OCI-LY1 (cell line): ENCODE results near the gene CLIC4.
"Not testable (repeated sequence)": the region's sequence is repeated elsewhere in the genome, so short reads cannot be mapped to it uniquely, and the experiment has no call there.

ENCODE experiments used
- H2AFZ ChIP-seq: fragments of 200-600 bp; sonication (generic), shearing (Covaris generic); 2 replicates; pipeline ENCODE4 v1.6.0; 2014; ENCODE audit warnings: antibody characterized with exemption, mild to moderate bottlenecking, low read length
- H3F3A ChIP-seq: fragments of 200-600 bp; sonication (generic), shearing (Covaris generic); 2 replicates; pipeline ENCODE4 v1.6.0; 2014; ENCODE audit warnings: mild to moderate bottlenecking, antibody characterized with exemption, low read length, moderate library complexity; ENCODE audit not compliant: insufficient read depth
- H3K27ac ChIP-seq: fragments of 200-600 bp; sonication (generic); 2 replicates; pipeline ENCODE4 v1.5.1; 2014; ENCODE audit warnings: low read length, mixed run types, mild to moderate bottlenecking, low read depth; ENCODE audit not compliant: poor library complexity, severe bottlenecking
- H3K27me3 ChIP-seq: fragments of 200-600 bp; sonication (generic); 2 replicates; pipeline ENCODE4 v1.6.0; 2014; ENCODE audit warnings: antibody characterized with exemption, mild to moderate bottlenecking, low read length, moderate library complexity; ENCODE audit not compliant: insufficient read depth
- H3K36me3 ChIP-seq: fragments of 200-600 bp; sonication (generic); 2 replicates; pipeline ENCODE4 v1.6.1; 2014; ENCODE audit warnings: mild to moderate bottlenecking, antibody characterized with exemption, low read length, moderate library complexity, mixed read lengths; ENCODE audit not compliant: insufficient read depth
- H3K4me1 ChIP-seq: fragments of 200-600 bp; sonication (generic); 2 replicates; pipeline ENCODE4 v1.5.1; 2014; ENCODE audit warnings: mild to moderate bottlenecking, low read length, moderate library complexity; ENCODE audit not compliant: insufficient read depth, severe bottlenecking
- H3K4me2 ChIP-seq: fragments of 200-600 bp; sonication (generic), shearing (Covaris generic); 2 replicates; pipeline ENCODE4 v1.6.1; 2014; ENCODE audit warnings: low read length
- H3K4me3 ChIP-seq: fragments of 200-600 bp; sonication (generic); 2 replicates; pipeline ENCODE4 v1.5.1; 2014; ENCODE audit warnings: low read length, low read depth, mild to moderate bottlenecking, mixed read lengths; ENCODE audit not compliant: poor library complexity, severe bottlenecking
- H3K79me2 ChIP-seq: fragments of 200-600 bp; shearing (Covaris generic); 2 replicates; pipeline ENCODE4 v1.6.1; 2016; ENCODE audit warnings: mixed run types, low read length, mixed read lengths; ENCODE audit not compliant: insufficient read depth
- H3K9ac ChIP-seq: fragments of 200-600 bp; sonication (generic), shearing (Covaris generic); 2 replicates; pipeline ENCODE4 v1.6.1; 2014; ENCODE audit warnings: mild to moderate bottlenecking, low read length, mixed read lengths
- H3K9me2 ChIP-seq: fragments of 200-600 bp; sonication (generic), shearing (Covaris generic); 2 replicates; pipeline ENCODE4 v1.6.1; 2014; ENCODE audit warnings: low read depth, mild to moderate bottlenecking, low read length, mixed read lengths
- H3K9me3 ChIP-seq: fragments of 200-600 bp; shearing (Covaris generic); 2 replicates; pipeline ENCODE4 v1.6.1; 2014; ENCODE audit warnings: low read length, mixed read lengths
- H4K20me1 ChIP-seq: fragments of 200-600 bp; sonication (generic), shearing (Covaris generic); 2 replicates; pipeline ENCODE4 v1.6.0; 2016; ENCODE audit warnings: mild to moderate bottlenecking, low read length; ENCODE audit not compliant: insufficient read depth
- EZH2 ChIP-seq: fragments of 200-600 bp; sonication (generic), shearing (Covaris generic); IDR thresholded peaks from 2 replicates; pipeline ENCODE4 v1.8.0; 2017; ENCODE audit warnings: borderline replicate concordance, mixed run types, mild to moderate bottlenecking, antibody characterized with exemption, low read length, moderate library complexity, mixed read lengths
- TF ChIP-seq, protein P1 (sequence below): fragments of 200-600 bp; sonication (generic), shearing (Covaris generic); IDR thresholded peaks from 2 replicates; pipeline ENCODE4 v1.5.1; 2017; ENCODE audit warnings: mild to moderate bottlenecking, antibody characterized with exemption, low read length, moderate library complexity, mixed read lengths

The CLIC4 gene

GRCh38 chr1:24776821-24777220 lies 31.6 kb downstream of the CLIC4 start:
- Histone ChIP-seq H3K4me3 (no peak overlapping the region), H3K9ac (no peak overlapping the region), H3K27me3 (no peaks in the 10 kb centered on the region), H3K4me2 (peak overlapping the region; percentile 22), H2AFZ (no peak overlapping the region), H3K79me2 (peaks cover 94% of the 10 kb centered on the region), H3K36me3 (peaks cover 4% of the 10 kb centered on the region; the same call in 1 of the 2 replicates), H3F3A (no peaks in the 10 kb centered on the region), H3K27ac (peak overlapping the region; percentile 77), H3K9me3 (no peaks in the 10 kb centered on the region), H3K9me2 (no peaks in the 10 kb centered on the region), H4K20me1 (no peaks in the 10 kb centered on the region), H3K4me1 (peaks cover 80% of the 10 kb centered on the region)
- no peak for TF ChIP-seq EZH2
- TF ChIP-seq, protein P1, sequence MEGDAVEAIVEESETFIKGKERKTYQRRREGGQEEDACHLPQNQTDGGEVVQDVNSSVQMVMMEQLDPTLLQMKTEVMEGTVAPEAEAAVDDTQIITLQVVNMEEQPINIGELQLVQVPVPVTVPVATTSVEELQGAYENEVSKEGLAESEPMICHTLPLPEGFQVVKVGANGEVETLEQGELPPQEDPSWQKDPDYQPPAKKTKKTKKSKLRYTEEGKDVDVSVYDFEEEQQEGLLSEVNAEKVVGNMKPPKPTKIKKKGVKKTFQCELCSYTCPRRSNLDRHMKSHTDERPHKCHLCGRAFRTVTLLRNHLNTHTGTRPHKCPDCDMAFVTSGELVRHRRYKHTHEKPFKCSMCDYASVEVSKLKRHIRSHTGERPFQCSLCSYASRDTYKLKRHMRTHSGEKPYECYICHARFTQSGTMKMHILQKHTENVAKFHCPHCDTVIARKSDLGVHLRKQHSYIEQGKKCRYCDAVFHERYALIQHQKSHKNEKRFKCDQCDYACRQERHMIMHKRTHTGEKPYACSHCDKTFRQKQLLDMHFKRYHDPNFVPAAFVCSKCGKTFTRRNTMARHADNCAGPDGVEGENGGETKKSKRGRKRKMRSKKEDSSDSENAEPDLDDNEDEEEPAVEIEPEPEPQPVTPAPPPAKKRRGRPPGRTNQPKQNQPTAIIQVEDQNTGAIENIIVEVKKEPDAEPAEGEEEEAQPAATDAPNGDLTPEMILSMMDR: no peak

- Histone ChIP-seq H3K79me2 (peaks cover 95% of the 10 kb centered on the region), H3K9ac (no peak overlapping the region), H3K36me3 (peaks cover 11% of the 10 kb centered on the region; the same call in 1 of the 2 replicates), H3K4me2 (no peak overlapping the region), H3F3A (no peaks in the 10 kb centered on the region), H4K20me1 (no peaks in the 10 kb centered on the region), H3K4me3 (no peak overlapping the region), H3K9me3 (no peaks in the 10 kb centered on the region), H3K27me3 (no peaks in the 10 kb centered on the region), H3K9me2 (no peaks in the 10 kb centered on the region), H3K27ac (peak overlapping the region; percentile 77), H2AFZ (no peak overlapping the region), H3K4me1 (peaks cover 76% of the 10 kb centered on the region)
- TF ChIP-seq, protein P1: no peak
- no peak for TF ChIP-seq EZH2
Measured at GRCh38 chr1:24778141-24778540, 32.9 kb downstream of the CLIC4 start.

DNA sequence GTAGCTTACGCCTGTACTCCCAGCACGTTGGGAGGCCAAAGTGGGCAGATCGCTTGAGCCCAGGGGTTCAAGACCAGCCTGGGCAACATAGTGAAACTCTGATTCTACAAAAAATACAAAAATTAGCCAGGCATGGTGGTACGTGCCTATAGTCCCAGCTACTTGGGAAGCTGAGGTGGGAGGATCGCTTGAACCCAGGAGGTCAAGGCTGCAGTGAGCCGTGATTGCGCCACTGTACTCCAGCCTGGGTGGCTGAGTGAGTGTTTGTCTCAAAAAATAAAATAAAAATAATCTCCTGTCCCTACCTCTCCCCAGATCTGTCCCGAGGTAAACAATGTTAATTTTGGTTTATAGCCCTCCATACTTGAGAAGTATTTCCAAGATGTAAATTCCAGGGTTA lies 34.0 kb downstream of the CLIC4 start:
- H4K20me1 ChIP-seq, H2AFZ ChIP-seq, H3K9me3 ChIP-seq, H3K9ac ChIP-seq, H3K4me2 ChIP-seq, H3K4me3 ChIP-seq, H3F3A ChIP-seq, H3K9me2 ChIP-seq, H3K27me3 ChIP-seq: not testable (repeated sequence)
- H3K36me3 ChIP-seq: peaks cover 11% of the 10 kb centered on the region; the same call in 1 of the 2 replicates
- peak overlapping the region; percentile 2 for H3K27ac ChIP-seq
- peaks cover 66% of the 10 kb centered on the region for H3K4me1 ChIP-seq
- H3K79me2 ChIP-seq: peaks cover 96% of the 10 kb centered on the region

- no peaks in the 10 kb centered on the region for H3K9me3 ChIP-seq
- peaks cover 59% of the 10 kb centered on the region for H3K4me1 ChIP-seq
- no peaks in the 10 kb centered on the region for H3K27me3 ChIP-seq
- no peaks in the 10 kb centered on the region for H3K9me2 ChIP-seq
- H4K20me1 ChIP-seq: no peaks in the 10 kb centered on the region
- peaks cover 95% of the 10 kb centered on the region for H3K79me2 ChIP-seq
- no peak overlapping the region for H2AFZ ChIP-seq
- TF ChIP-seq EZH2: no peak
- TF ChIP-seq, protein P1: peak; percentile 25; the same call in 1 of the 2 replicates
- no peak overlapping the region for H3K4me3 ChIP-seq
- H3K4me2 ChIP-seq: no peak overlapping the region
- no peaks in the 10 kb centered on the region for H3F3A ChIP-seq
- H3K9ac ChIP-seq: no peak overlapping the region
- peak overlapping the region; percentile 2 for H3K27ac ChIP-seq
- 0 out of 2 replicates have a peak, but pooled peaks cover 7% of the 10 kb centered on the region for H3K36me3 ChIP-seq
Measured at GRCh38 chr1:24779689-24780464, 34.6 kb downstream of the CLIC4 start.

DNA sequence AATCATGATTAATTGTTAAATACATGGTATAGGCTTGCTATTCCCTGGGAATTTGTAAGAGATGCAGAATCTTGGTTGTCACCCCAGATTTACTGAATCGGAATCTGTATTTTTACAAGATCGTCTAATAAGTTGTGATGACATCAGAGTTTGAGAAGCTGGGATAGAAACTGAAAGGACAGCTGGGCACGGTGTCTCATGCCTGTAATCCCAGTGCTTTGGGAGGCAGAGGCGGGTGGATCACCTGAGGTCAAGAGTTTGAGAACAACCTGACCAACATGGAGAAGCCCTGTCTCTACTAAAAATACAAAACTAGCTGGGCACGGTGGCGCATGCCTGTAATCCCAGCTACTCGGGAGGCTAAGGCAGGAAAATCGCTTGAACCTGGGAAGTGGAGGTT lies 35.4 kb downstream of the CLIC4 start:
- not testable (repeated sequence) for H3K9me3 ChIP-seq, H3K27me3 ChIP-seq, H3F3A ChIP-seq, H4K20me1 ChIP-seq, H3K27ac ChIP-seq, H2AFZ ChIP-seq, H3K36me3 ChIP-seq, H3K4me3 ChIP-seq, H3K9ac ChIP-seq, H3K4me2 ChIP-seq, H3K9me2 ChIP-seq
- Histone ChIP-seq H3K4me1 (peaks cover 52% of the 10 kb centered on the region), H3K79me2 (peaks cover 95% of the 10 kb centered on the region)
